ENCODE measurements around the gene CLOCK.

DNA sequence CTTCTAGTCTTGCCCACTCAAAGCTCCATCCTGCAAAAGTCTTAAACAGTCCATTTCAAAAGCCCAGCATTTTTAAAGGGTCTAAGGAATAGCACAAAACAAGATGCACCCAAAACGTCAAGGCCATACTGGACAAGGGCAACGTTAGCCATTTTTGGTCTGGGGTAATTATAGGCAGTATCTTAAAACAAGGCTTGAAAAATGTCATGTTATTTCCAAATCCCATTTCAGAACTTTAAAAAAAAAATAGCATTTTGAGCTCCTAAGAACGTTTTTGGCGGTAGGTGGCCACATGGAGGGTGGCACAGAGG is 151.5 kb downstream of the CLOCK start:
- TF ChIP-seq, protein P1, sequence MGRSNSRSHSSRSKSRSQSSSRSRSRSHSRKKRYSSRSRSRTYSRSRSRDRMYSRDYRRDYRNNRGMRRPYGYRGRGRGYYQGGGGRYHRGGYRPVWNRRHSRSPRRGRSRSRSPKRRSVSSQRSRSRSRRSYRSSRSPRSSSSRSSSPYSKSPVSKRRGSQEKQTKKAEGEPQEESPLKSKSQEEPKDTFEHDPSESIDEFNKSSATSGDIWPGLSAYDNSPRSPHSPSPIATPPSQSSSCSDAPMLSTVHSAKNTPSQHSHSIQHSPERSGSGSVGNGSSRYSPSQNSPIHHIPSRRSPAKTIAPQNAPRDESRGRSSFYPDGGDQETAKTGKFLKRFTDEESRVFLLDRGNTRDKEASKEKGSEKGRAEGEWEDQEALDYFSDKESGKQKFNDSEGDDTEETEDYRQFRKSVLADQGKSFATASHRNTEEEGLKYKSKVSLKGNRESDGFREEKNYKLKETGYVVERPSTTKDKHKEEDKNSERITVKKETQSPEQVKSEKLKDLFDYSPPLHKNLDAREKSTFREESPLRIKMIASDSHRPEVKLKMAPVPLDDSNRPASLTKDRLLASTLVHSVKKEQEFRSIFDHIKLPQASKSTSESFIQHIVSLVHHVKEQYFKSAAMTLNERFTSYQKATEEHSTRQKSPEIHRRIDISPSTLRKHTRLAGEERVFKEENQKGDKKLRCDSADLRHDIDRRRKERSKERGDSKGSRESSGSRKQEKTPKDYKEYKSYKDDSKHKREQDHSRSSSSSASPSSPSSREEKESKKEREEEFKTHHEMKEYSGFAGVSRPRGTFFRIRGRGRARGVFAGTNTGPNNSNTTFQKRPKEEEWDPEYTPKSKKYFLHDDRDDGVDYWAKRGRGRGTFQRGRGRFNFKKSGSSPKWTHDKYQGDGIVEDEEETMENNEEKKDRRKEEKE (IDR thresholded peaks at IDR 0.05) = no peak
- no peak for TF ChIP-seq EZH2 (IDR thresholded peaks at IDR 0.05; ENCODE audit: borderline replicate concordance, control insufficient read depth, low read depth, low read length)
- TF ChIP-seq CEBPB (IDR thresholded peaks at IDR 0.05; ENCODE audit: borderline replicate concordance in 1 of 2, low read depth in 2 of 2, low read length in 2 of 2) = no peak
- TF ChIP-seq, protein P2, sequence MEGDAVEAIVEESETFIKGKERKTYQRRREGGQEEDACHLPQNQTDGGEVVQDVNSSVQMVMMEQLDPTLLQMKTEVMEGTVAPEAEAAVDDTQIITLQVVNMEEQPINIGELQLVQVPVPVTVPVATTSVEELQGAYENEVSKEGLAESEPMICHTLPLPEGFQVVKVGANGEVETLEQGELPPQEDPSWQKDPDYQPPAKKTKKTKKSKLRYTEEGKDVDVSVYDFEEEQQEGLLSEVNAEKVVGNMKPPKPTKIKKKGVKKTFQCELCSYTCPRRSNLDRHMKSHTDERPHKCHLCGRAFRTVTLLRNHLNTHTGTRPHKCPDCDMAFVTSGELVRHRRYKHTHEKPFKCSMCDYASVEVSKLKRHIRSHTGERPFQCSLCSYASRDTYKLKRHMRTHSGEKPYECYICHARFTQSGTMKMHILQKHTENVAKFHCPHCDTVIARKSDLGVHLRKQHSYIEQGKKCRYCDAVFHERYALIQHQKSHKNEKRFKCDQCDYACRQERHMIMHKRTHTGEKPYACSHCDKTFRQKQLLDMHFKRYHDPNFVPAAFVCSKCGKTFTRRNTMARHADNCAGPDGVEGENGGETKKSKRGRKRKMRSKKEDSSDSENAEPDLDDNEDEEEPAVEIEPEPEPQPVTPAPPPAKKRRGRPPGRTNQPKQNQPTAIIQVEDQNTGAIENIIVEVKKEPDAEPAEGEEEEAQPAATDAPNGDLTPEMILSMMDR (IDR thresholded peaks at IDR 0.05 in 2 of 3, conservative IDR thresholded peaks at IDR 0.05 in 1 of 3; ENCODE audit: control insufficient read depth in 2 of 3, extremely low read depth in 1 of 3, insufficient read depth in 1 of 3, low read depth in 3 of 3, low read length in 3 of 3) = no peak
- TF ChIP-seq GABPA (IDR thresholded peaks at IDR 0.05; ENCODE audit: low read depth) = no peak
- no peak for TF ChIP-seq MEF2A (IDR thresholded peaks at IDR 0.05; ENCODE audit: insufficient read depth, low read depth, low read length)
- TF ChIP-seq MYC (IDR thresholded peaks at IDR 0.05; ENCODE audit: insufficient read depth, insufficient read length, insufficient replicate concordance, low read length, severe bottlenecking) = no peak
- TF ChIP-seq, protein P3, sequence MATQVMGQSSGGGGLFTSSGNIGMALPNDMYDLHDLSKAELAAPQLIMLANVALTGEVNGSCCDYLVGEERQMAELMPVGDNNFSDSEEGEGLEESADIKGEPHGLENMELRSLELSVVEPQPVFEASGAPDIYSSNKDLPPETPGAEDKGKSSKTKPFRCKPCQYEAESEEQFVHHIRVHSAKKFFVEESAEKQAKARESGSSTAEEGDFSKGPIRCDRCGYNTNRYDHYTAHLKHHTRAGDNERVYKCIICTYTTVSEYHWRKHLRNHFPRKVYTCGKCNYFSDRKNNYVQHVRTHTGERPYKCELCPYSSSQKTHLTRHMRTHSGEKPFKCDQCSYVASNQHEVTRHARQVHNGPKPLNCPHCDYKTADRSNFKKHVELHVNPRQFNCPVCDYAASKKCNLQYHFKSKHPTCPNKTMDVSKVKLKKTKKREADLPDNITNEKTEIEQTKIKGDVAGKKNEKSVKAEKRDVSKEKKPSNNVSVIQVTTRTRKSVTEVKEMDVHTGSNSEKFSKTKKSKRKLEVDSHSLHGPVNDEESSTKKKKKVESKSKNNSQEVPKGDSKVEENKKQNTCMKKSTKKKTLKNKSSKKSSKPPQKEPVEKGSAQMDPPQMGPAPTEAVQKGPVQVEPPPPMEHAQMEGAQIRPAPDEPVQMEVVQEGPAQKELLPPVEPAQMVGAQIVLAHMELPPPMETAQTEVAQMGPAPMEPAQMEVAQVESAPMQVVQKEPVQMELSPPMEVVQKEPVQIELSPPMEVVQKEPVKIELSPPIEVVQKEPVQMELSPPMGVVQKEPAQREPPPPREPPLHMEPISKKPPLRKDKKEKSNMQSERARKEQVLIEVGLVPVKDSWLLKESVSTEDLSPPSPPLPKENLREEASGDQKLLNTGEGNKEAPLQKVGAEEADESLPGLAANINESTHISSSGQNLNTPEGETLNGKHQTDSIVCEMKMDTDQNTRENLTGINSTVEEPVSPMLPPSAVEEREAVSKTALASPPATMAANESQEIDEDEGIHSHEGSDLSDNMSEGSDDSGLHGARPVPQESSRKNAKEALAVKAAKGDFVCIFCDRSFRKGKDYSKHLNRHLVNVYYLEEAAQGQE (IDR thresholded peaks at IDR 0.05; ENCODE audit: low read depth, low read length) = no peak
